Measurements from ENCODE around the gene AKIRIN2. TPM values are rescaled to one million over a fixed set of nuclear protein-coding genes. Genes with fewer than 3 reads are reported as not detected.

Gene AKIRIN2
- total RNA-seq, 1 donor from 2014 or later, result 34.1 TPM

GRCh38 chr6:87628424-87628823 is 73.6 kb downstream of the AKIRIN2 start:
- Histone ChIP-seq H3K4me3 (ENCODE audit: low read depth, low read length) (no peak overlapping the region), H3K36me3 (ENCODE audit: control insufficient read depth, insufficient read depth, low read length) (no peaks in the 10 kb centered on the region), H3K27me3 (ENCODE audit: control insufficient read depth, insufficient read depth, low read length) (no peaks in the 10 kb centered on the region)
- TF ChIP-seq CTCF (IDR thresholded peaks at IDR 0.05; ENCODE audit: insufficient read depth, low read length, poor library complexity, severe bottlenecking), result no peak
- DNase-seq (ENCODE audit: low read depth), result no peak

Other genes with a start within 250 kb of the AKIRIN2 start
- 11.6 and 15.1 TPM in 2 replicates for gene SLC35A1, start 229.3 kb downstream of the AKIRIN2 start, total RNA-seq
- gene RARS2, start 112.2 kb downstream of the AKIRIN2 start, total RNA-seq, result 31.6 and 35.5 TPM in 2 replicates
- 20.2 and 20.9 TPM in 2 replicates for gene ORC3, start 112.1 kb downstream of the AKIRIN2 start, total RNA-seq

Measured in kidney epithelial cell (primary cell).